Ishikawa (cell line): Measurements from ENCODE around the gene CFAP77.

Experiments used
- NFIC ChIP-seq: IDR thresholded peaks from 2 replicates; pipeline ENCODE4 v1.6.1; 2012
- ZBTB7A ChIP-seq: IDR thresholded peaks from 2 replicates; pipeline ENCODE4 v1.6.1; 2012; ENCODE audit warnings: low read depth

DNA sequence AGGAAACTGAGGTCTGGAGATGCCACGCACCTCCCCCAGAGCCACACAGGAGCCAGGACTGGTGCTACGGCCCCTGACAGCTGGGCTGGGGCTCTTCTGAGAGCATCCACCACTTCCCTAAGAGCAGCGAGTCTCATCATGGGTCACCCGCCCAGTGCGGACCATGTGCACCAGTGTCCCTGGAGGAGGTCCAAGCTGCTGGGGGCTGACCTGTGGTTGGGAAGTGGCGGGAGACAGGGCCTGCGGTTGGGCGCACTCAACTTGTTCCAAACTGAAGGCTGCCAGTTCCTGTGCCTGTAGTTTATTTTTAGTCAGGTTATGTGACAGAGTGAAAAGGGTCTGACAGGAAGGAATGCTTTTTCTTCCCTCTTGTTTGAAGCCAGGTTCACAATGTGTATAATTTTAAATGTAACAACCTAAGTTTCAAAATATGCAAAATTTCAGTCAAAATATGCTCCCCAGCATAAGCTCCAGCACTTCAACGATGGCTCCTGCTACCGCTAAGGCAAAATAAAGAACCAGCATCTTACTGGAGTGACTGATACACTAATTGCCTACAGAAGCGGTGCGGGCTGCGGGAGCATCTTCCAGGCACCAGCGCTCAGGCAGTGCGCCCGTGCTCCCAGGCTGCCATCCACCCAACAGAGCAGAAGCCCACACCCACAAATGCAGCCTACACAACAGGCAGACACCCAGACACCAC, 187.2 kb downstream of the CFAP77 start:
- TF ChIP-seq ZBTB7A: no peak
- TF ChIP-seq NFIC: no peak
